Measurements from ENCODE around the gene ST6GALNAC4.
A peak's percentile ranks its signal among the peaks of the same experiment; 100 is the strongest.

The ST6GALNAC4 gene

GRCh38 chr9:127916720-127917581, at the start of gene ST6GALNAC4:
ST6GALNAC4 (minus strand) TSS chr9:127917041; CDS start chr9:127916419, 622 bp downstream.
- peaks cover 13% of the 10 kb centered on the region for H3K36me3 ChIP-seq (replicated peaks)
- H3K9me3 ChIP-seq: no peaks in the 10 kb centered on the region
- in situ Hi-C loops (cut with MboI; ENCODE audit: low sequenced_read_pairs): loop anchor here (10.0 to 25.0 kb wide), 2 partner anchors 182 to 980 kb away; partner anchors contain the start of gene TOR2A
- H3K27me3 ChIP-seq (ENCODE audit: low read depth): peaks cover 3% of the 10 kb centered on the region; the same call in 1 of the 2 replicates
- H3K4me3 ChIP-seq: peak within 1 kb of the TSS; percentile 60
- peaks cover 2% of the 10 kb centered on the region for H3K4me1 ChIP-seq
- peak; percentile 91 to 96 for DNase-seq (ENCODE audit: low spot score in 2 of 2)

- H3K4me1 ChIP-seq: peaks cover 10% of the 10 kb centered on the region
Observed at GRCh38 chr9:127965953-127966352, 49.1 kb upstream of the ST6GALNAC4 start.

GRCh38 chr9:127963359-127964064, 46.7 kb upstream of the ST6GALNAC4 start:
- Histone ChIP-seq H3K4me3 (no peak overlapping the region), H3K36me3 (replicated peaks) (no peaks in the 10 kb centered on the region), H3K27me3 (ENCODE audit: low read depth) (no peaks in the 10 kb centered on the region), H3K4me1 (peaks cover 19% of the 10 kb centered on the region), H3K9me3 (no peaks in the 10 kb centered on the region)
- DNase-seq (ENCODE audit: low spot score in 2 of 2): no peak
- in situ Hi-C loops (cut with MboI; ENCODE audit: low sequenced_read_pairs): no loop called here

More at GRCh38 chr9:127965953-127966352, 49.1 kb upstream of the ST6GALNAC4 start:
- no peak overlapping the region for H3K4me3 ChIP-seq
- no peaks in the 10 kb centered on the region for H3K9me3 ChIP-seq
- in situ Hi-C loops (cut with MboI; ENCODE audit: low sequenced_read_pairs): no loop called here
- no peaks in the 10 kb centered on the region for H3K27me3 ChIP-seq (ENCODE audit: low read depth)
- no peaks in the 10 kb centered on the region for H3K36me3 ChIP-seq (replicated peaks)
- no peak for DNase-seq (ENCODE audit: low spot score in 2 of 2)

GRCh38 chr9:127963041-127963358, 46.2 kb upstream of the ST6GALNAC4 start:
- Histone ChIP-seq H3K9me3 (no peaks in the 10 kb centered on the region), H3K4me1 (peaks cover 19% of the 10 kb centered on the region), H3K36me3 (replicated peaks) (no peaks in the 10 kb centered on the region), H3K4me3 (no peak overlapping the region), H3K27me3 (ENCODE audit: low read depth) (no peaks in the 10 kb centered on the region)
- in situ Hi-C loops (cut with MboI; ENCODE audit: low sequenced_read_pairs): no loop called here
- DNase-seq (ENCODE audit: low spot score in 2 of 2): no peak

- H3K4me1 ChIP-seq: peaks cover 19% of the 10 kb centered on the region
- H3K36me3 ChIP-seq (replicated peaks): no peaks in the 10 kb centered on the region
- no peak overlapping the region for H3K4me3 ChIP-seq
- in situ Hi-C loops (cut with MboI; ENCODE audit: low sequenced_read_pairs): no loop called here
- no peaks in the 10 kb centered on the region for H3K27me3 ChIP-seq (ENCODE audit: low read depth)
- no peak for DNase-seq (ENCODE audit: low spot score in 2 of 2)
- H3K9me3 ChIP-seq: no peaks in the 10 kb centered on the region
Observed at GRCh38 chr9:127962278-127962677, 45.4 kb upstream of the ST6GALNAC4 start.

GRCh38 chr9:127961613-127962155, 44.8 kb upstream of the ST6GALNAC4 start:
- H3K27me3 ChIP-seq (ENCODE audit: low read depth): no peaks in the 10 kb centered on the region
- H3K4me3 ChIP-seq: no peak overlapping the region
- in situ Hi-C loops (cut with MboI; ENCODE audit: low sequenced_read_pairs): no loop called here
- no peaks in the 10 kb centered on the region for H3K9me3 ChIP-seq
- H3K4me1 ChIP-seq: peaks cover 19% of the 10 kb centered on the region
- no peaks in the 10 kb centered on the region for H3K36me3 ChIP-seq (replicated peaks)
- DNase-seq (ENCODE audit: low spot score in 2 of 2): no peak

GRCh38 chr9:127961155-127961490, 44.3 kb upstream of the ST6GALNAC4 start:
- no peak for DNase-seq (ENCODE audit: low spot score in 2 of 2)
- H3K4me1 ChIP-seq: peaks cover 19% of the 10 kb centered on the region

GRCh38 chr9:127960410-127961154, 43.7 kb upstream of the ST6GALNAC4 start:
- Histone ChIP-seq H3K36me3 (replicated peaks) (no peaks in the 10 kb centered on the region), H3K4me3 (no peak overlapping the region), H3K9me3 (no peaks in the 10 kb centered on the region), H3K27me3 (ENCODE audit: low read depth) (no peaks in the 10 kb centered on the region), H3K4me1 (peaks cover 15% of the 10 kb centered on the region)
- DNase-seq (ENCODE audit: low spot score in 2 of 2): peak; percentile 74 to 76
- in situ Hi-C loops (cut with MboI; ENCODE audit: low sequenced_read_pairs): no loop called here

More at GRCh38 chr9:127961155-127961490, 44.3 kb upstream of the ST6GALNAC4 start:
- no peaks in the 10 kb centered on the region for H3K9me3 ChIP-seq
- no peaks in the 10 kb centered on the region for H3K27me3 ChIP-seq (ENCODE audit: low read depth)
- H3K4me3 ChIP-seq: no peak overlapping the region
- in situ Hi-C loops (cut with MboI; ENCODE audit: low sequenced_read_pairs): no loop called here
- H3K36me3 ChIP-seq (replicated peaks): no peaks in the 10 kb centered on the region

- H3K36me3 ChIP-seq (replicated peaks): no peaks in the 10 kb centered on the region
- in situ Hi-C loops (cut with MboI; ENCODE audit: low sequenced_read_pairs): no loop called here
Observed at GRCh38 chr9:127959841-127960409, 43.1 kb upstream of the ST6GALNAC4 start.

GRCh38 chr9:127959398-127959797, 42.6 kb upstream of the ST6GALNAC4 start:
- Histone ChIP-seq H3K4me3 (no peak overlapping the region), H3K9me3 (no peaks in the 10 kb centered on the region), H3K4me1 (peaks cover 9% of the 10 kb centered on the region), H3K27me3 (ENCODE audit: low read depth) (no peaks in the 10 kb centered on the region), H3K36me3 (replicated peaks) (no peaks in the 10 kb centered on the region)
- in situ Hi-C loops (cut with MboI; ENCODE audit: low sequenced_read_pairs): no loop called here
- no peak for DNase-seq (ENCODE audit: low spot score in 2 of 2)

More at GRCh38 chr9:127959841-127960409, 43.1 kb upstream of the ST6GALNAC4 start:
- Histone ChIP-seq H3K9me3 (no peaks in the 10 kb centered on the region), H3K4me3 (no peak overlapping the region), H3K4me1 (peaks cover 9% of the 10 kb centered on the region), H3K27me3 (ENCODE audit: low read depth) (no peaks in the 10 kb centered on the region)
- no peak for DNase-seq (ENCODE audit: low spot score in 2 of 2)

GRCh38 chr9:127958728-127959127, 41.9 kb upstream of the ST6GALNAC4 start:
- no peak overlapping the region for H3K4me3 ChIP-seq
- no peaks in the 10 kb centered on the region for H3K36me3 ChIP-seq (replicated peaks)
- H3K4me1 ChIP-seq: peaks cover 9% of the 10 kb centered on the region
- DNase-seq (ENCODE audit: low spot score in 2 of 2): no peak
- H3K9me3 ChIP-seq: no peaks in the 10 kb centered on the region
- no peaks in the 10 kb centered on the region for H3K27me3 ChIP-seq (ENCODE audit: low read depth)
- in situ Hi-C loops (cut with MboI; ENCODE audit: low sequenced_read_pairs): no loop called here

GRCh38 chr9:127955294-127956015, 38.6 kb upstream of the ST6GALNAC4 start:
- Histone ChIP-seq H3K9me3 (no peaks in the 10 kb centered on the region), H3K4me3 (no peak overlapping the region), H3K27me3 (ENCODE audit: low read depth) (no peaks in the 10 kb centered on the region), H3K4me1 (peaks cover 10% of the 10 kb centered on the region), H3K36me3 (replicated peaks) (no peaks in the 10 kb centered on the region)
- peak in 1 of 2 experiments; percentile 52 for DNase-seq (ENCODE audit: low spot score in 2 of 2)
- in situ Hi-C loops (cut with MboI; ENCODE audit: low sequenced_read_pairs): no loop called here
